H9 (cell line): ENCODE measurements around the gene F2RL3. TPM values are rescaled to one million over a fixed set of nuclear protein-coding genes. Genes with fewer than 3 reads are reported as not detected.

Experiments
- DNase-seq: peaks from one replicate; pipeline ENCODE4 v3.0.0-alpha.2; 2017
- H2AFZ ChIP-seq: one replicate; pipeline ENCODE4 v1.6.1; 2013; ENCODE audit warnings: mild to moderate bottlenecking, low read length, control low read depth, moderate library complexity
- H2AK5ac ChIP-seq: 2 replicates; pipeline ENCODE4 v1.6.1; 2013; ENCODE audit warnings: low read length, control low read depth, mixed read lengths; ENCODE audit not compliant: insufficient read length
- H2BK120ac ChIP-seq: one replicate; pipeline ENCODE4 v1.6.1; 2013; ENCODE audit warnings: low read depth, mild to moderate bottlenecking, low read length, control low read depth, inconsistent platforms; ENCODE audit not compliant: poor library complexity, severe bottlenecking
- H2BK12ac ChIP-seq: 2 replicates; pipeline ENCODE4 v1.6.1; 2013; ENCODE audit warnings: low read length, control low read depth, mixed read lengths, low read depth; ENCODE audit not compliant: insufficient read length
- H2BK15ac ChIP-seq: 2 replicates; pipeline ENCODE4 v1.6.1; 2013; ENCODE audit warnings: low read depth, low read length, control low read depth
- H2BK20ac ChIP-seq: one replicate; pipeline ENCODE4 v1.6.1; 2013; ENCODE audit warnings: low read depth, mild to moderate bottlenecking, low read length, control low read depth, inconsistent platforms; ENCODE audit not compliant: poor library complexity, severe bottlenecking
- H2BK5ac ChIP-seq: 2 replicates; pipeline ENCODE4 v1.6.1; 2013; ENCODE audit warnings: low read length, control low read depth, mixed read lengths; ENCODE audit not compliant: insufficient read length
- H3K14ac ChIP-seq: 2 replicates; pipeline ENCODE4 v1.6.1; 2013; ENCODE audit warnings: low read length, control low read depth; ENCODE audit not compliant: insufficient read depth
- H3K18ac ChIP-seq: 2 replicates; pipeline ENCODE4 v1.6.1; 2013; ENCODE audit warnings: low read depth, mild to moderate bottlenecking, mixed read lengths, low read length, control low read depth; ENCODE audit not compliant: insufficient read length
- H3K23ac ChIP-seq: 2 replicates; pipeline ENCODE4 v1.6.1; 2013; ENCODE audit warnings: low read length, control low read depth, mixed read lengths, low read depth; ENCODE audit not compliant: insufficient read length
- H3K23me2 ChIP-seq: 2 replicates; pipeline ENCODE4 v1.6.1; 2013; ENCODE audit warnings: low read depth, mild to moderate bottlenecking, mixed read lengths, low read length, control low read depth; ENCODE audit not compliant: insufficient read length, poor library complexity, severe bottlenecking
- H3K27ac ChIP-seq: 2 replicates; pipeline ENCODE4 v1.5.1; 2013; ENCODE audit warnings: low read length, control low read depth, mixed read lengths, low read depth; ENCODE audit not compliant: insufficient read length
- H3K27me3 ChIP-seq: 2 replicates; pipeline ENCODE4 v1.6.1; 2013; ENCODE audit warnings: low read length, control low read depth, inconsistent platforms; ENCODE audit not compliant: insufficient read depth
- H3K4ac ChIP-seq: 2 replicates; pipeline ENCODE4 v1.6.1; 2013; ENCODE audit warnings: low read depth, mild to moderate bottlenecking, control low read depth, inconsistent platforms, low read length, moderate library complexity
- H3K4me1 ChIP-seq: 2 replicates; pipeline ENCODE4 v1.6.1; 2013; ENCODE audit warnings: low read length, control low read depth, inconsistent platforms; ENCODE audit not compliant: insufficient read depth
- H3K4me2 ChIP-seq: 2 replicates; pipeline ENCODE4 v1.6.1; 2013; ENCODE audit warnings: low read length, control low read depth, mixed read lengths; ENCODE audit not compliant: insufficient read length, insufficient read depth
- H3K56ac ChIP-seq: 2 replicates; pipeline ENCODE4 v1.6.1; 2013; ENCODE audit warnings: low read depth, mild to moderate bottlenecking, mixed read lengths, low read length, control low read depth; ENCODE audit not compliant: insufficient read length
- H3K79me1 ChIP-seq: 2 replicates; pipeline ENCODE4 v1.6.1; 2013; ENCODE audit warnings: low read depth, mild to moderate bottlenecking, moderate library complexity, low read length, control low read depth, inconsistent platforms; ENCODE audit not compliant: insufficient read depth, poor library complexity, severe bottlenecking
- H3K79me2 ChIP-seq: 2 replicates; pipeline ENCODE4 v1.6.1; 2013; ENCODE audit warnings: low read length, control low read depth, inconsistent platforms; ENCODE audit not compliant: insufficient read depth
- H3K9ac ChIP-seq: 2 replicates; pipeline ENCODE4 v1.6.1; 2013; ENCODE audit warnings: low read length, control low read depth, mixed read lengths; ENCODE audit not compliant: insufficient read length; ENCODE audit errors: extremely low read depth
- H3K9me3 ChIP-seq: one replicate; pipeline ENCODE4 v1.6.1; 2013; ENCODE audit warnings: low read depth, low read length, inconsistent platforms; ENCODE audit not compliant: control insufficient read depth
- H3T11ph ChIP-seq: one replicate; pipeline ENCODE4 v1.6.1; 2013; ENCODE audit warnings: mild to moderate bottlenecking, low read length, control low read depth, inconsistent platforms
- H4K20me1 ChIP-seq: one replicate; pipeline ENCODE4 v1.6.1; 2013; ENCODE audit not compliant: control insufficient read depth, insufficient read length, insufficient read depth
- H4K5ac ChIP-seq: 2 replicates; pipeline ENCODE4 v1.6.1; 2013; ENCODE audit warnings: low read depth, mild to moderate bottlenecking, mixed read lengths, low read length, control low read depth; ENCODE audit not compliant: insufficient read length
- H4K8ac ChIP-seq: replicated peaks from 2 replicates; pipeline ENCODE4 v1.6.1; 2013; ENCODE audit warnings: low read length, control low read depth, mixed read lengths, low read depth; ENCODE audit not compliant: insufficient read length
- H4K91ac ChIP-seq: 2 replicates; pipeline ENCODE4 v1.6.1; 2013; ENCODE audit warnings: low read depth, mild to moderate bottlenecking, moderate library complexity, mixed read lengths, low read length, control low read depth; ENCODE audit not compliant: insufficient read length
- H3K27ac Mint-ChIP-seq, 3 experiments: 2 replicates in 2 of 3; 3 replicates in 1 of 3; pipeline ENCODE4 v1.8.0; 2020 to 2021; ENCODE audit warnings: mixed read lengths in 3 of 3, mild to moderate bottlenecking in 1 of 3, moderate library complexity in 1 of 3
- H3K27me3 Mint-ChIP-seq: 2 replicates; pipeline ENCODE4 v1.8.0; 2021; ENCODE audit warnings: low read depth, mild to moderate bottlenecking, moderate library complexity, mixed read lengths
- H3K36me3 Mint-ChIP-seq, 3 experiments: 2 replicates in 2 of 3; 3 replicates in 1 of 3; pipeline ENCODE4 v1.8.0; 2020 to 2021; ENCODE audit warnings: low read depth in 3 of 3, mixed read lengths in 3 of 3; ENCODE audit not compliant: insufficient read depth in 1 of 3
- H3K4me1 Mint-ChIP-seq, 2 experiments: 2 replicates each; pipeline ENCODE4 v1.8.0; 2020; ENCODE audit warnings: mixed read lengths in 2 of 2
- H3K4me3 Mint-ChIP-seq, 2 experiments: 2 replicates in 1 of 2; 3 replicates in 1 of 2; pipeline ENCODE4 v1.8.0; 2020 to 2021; ENCODE audit warnings: mild to moderate bottlenecking in 2 of 2, mixed read lengths in 2 of 2, moderate library complexity in 1 of 2
- H3K9me3 Mint-ChIP-seq, 2 experiments: 2 replicates in 1 of 2; 3 replicates in 1 of 2; pipeline ENCODE4 v1.8.0; 2020; ENCODE audit warnings: mild to moderate bottlenecking in 2 of 2, mixed read lengths in 2 of 2, moderate library complexity in 1 of 2
- WGBS: extraction: QIAGEN DNeasy Blood & Tissue Kit; methylation state at CpG from one replicate; pipeline ENCODE4 v1.1.7; 2013; ENCODE audit warnings: missing lambda C conversion rate, low lambda C conversion rate, mixed read lengths; ENCODE audit not compliant: insufficient read length; ENCODE audit errors: extremely low coverage; 5-methylcytosine and 5-hydroxymethylcytosine counted together
- total RNA-seq: library from RNA; stranded (reverse); gene quantifications from 2 replicates; pipeline ENCODE4 v1.2.1, GENCODE V29; 2021
- TF ChIP-seq, protein P1 (sequence below): fragments of 200-600 bp; sonication (generic); conservative IDR thresholded peaks from 3 replicates; pipeline ENCODE4 v1.8.0; 2021; ENCODE audit warnings: antibody characterized with exemption, mild to moderate bottlenecking

F2RL3 gene
- total RNA-seq, 1 experiment from 2014 or later, result not detected

GRCh38 chr19:16889883-16890460, 1.2 kb downstream of the F2RL3 start:
- no peaks in the 10 kb centered on the region for H3K9me3 Mint-ChIP-seq
- no peak overlapping the region for H2AFZ ChIP-seq
- no peak overlapping the region for H3K23ac ChIP-seq
- no peaks in the 10 kb centered on the region for H3K23me2 ChIP-seq
- H3K79me2 ChIP-seq, result no peaks in the 10 kb centered on the region
- no peaks in the 10 kb centered on the region for H3K36me3 Mint-ChIP-seq
- H2BK12ac ChIP-seq, result no peak overlapping the region
- no peaks in the 10 kb centered on the region for H3K4me1 ChIP-seq
- no peak overlapping the region for H3K4me2 ChIP-seq
- H3K14ac ChIP-seq, result no peak overlapping the region; the same call in 1 of the 2 replicates
- H3K27me3 Mint-ChIP-seq, result peaks cover 6% of the 10 kb centered on the region
- H3K4ac ChIP-seq, result no peak overlapping the region
- H2BK20ac ChIP-seq, result no peak overlapping the region
- no peaks in the 10 kb centered on the region for H3K9me3 ChIP-seq
- H3K56ac ChIP-seq, result no peak overlapping the region
- H2AK5ac ChIP-seq, result no peak overlapping the region
- WGBS, result no CpG with 5 or more reads among the region's 48 CpGs
- no peak overlapping the region for H3T11ph ChIP-seq
- no peak for DNase-seq
- H3K27ac Mint-ChIP-seq, result no peak overlapping the region
- H2BK5ac ChIP-seq, result no peak overlapping the region
- H4K8ac ChIP-seq, result no peak overlapping the region
- TF ChIP-seq, protein P1, sequence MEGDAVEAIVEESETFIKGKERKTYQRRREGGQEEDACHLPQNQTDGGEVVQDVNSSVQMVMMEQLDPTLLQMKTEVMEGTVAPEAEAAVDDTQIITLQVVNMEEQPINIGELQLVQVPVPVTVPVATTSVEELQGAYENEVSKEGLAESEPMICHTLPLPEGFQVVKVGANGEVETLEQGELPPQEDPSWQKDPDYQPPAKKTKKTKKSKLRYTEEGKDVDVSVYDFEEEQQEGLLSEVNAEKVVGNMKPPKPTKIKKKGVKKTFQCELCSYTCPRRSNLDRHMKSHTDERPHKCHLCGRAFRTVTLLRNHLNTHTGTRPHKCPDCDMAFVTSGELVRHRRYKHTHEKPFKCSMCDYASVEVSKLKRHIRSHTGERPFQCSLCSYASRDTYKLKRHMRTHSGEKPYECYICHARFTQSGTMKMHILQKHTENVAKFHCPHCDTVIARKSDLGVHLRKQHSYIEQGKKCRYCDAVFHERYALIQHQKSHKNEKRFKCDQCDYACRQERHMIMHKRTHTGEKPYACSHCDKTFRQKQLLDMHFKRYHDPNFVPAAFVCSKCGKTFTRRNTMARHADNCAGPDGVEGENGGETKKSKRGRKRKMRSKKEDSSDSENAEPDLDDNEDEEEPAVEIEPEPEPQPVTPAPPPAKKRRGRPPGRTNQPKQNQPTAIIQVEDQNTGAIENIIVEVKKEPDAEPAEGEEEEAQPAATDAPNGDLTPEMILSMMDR, result peak; percentile 23; the same call in 2 of the 3 replicates
- no peaks in the 10 kb centered on the region for H4K20me1 ChIP-seq
- no peak overlapping the region for H3K18ac ChIP-seq
- H3K4me1 Mint-ChIP-seq, result no peaks in the 10 kb centered on the region; a peak in 1 of 4 replicates
- no peak overlapping the region for H3K4me3 Mint-ChIP-seq
- H2BK15ac ChIP-seq, result no peak overlapping the region
- no peak overlapping the region for H4K91ac ChIP-seq
- H3K79me1 ChIP-seq, result no peaks in the 10 kb centered on the region
- no peak overlapping the region for H4K5ac ChIP-seq
- H2BK120ac ChIP-seq, result no peak overlapping the region
- H3K27ac ChIP-seq, result no peak overlapping the region
- no peaks in the 10 kb centered on the region for H3K27me3 ChIP-seq
- H3K9ac ChIP-seq, result no peak overlapping the region
